ENCODE measurements around the gene GRIA4. TPM values are rescaled to one million over a fixed set of nuclear protein-coding genes. Genes with fewer than 3 reads are reported as not detected.

GRIA4 gene
- total and polyA plus RNA-seq, 12 donors = not detected

DNA sequence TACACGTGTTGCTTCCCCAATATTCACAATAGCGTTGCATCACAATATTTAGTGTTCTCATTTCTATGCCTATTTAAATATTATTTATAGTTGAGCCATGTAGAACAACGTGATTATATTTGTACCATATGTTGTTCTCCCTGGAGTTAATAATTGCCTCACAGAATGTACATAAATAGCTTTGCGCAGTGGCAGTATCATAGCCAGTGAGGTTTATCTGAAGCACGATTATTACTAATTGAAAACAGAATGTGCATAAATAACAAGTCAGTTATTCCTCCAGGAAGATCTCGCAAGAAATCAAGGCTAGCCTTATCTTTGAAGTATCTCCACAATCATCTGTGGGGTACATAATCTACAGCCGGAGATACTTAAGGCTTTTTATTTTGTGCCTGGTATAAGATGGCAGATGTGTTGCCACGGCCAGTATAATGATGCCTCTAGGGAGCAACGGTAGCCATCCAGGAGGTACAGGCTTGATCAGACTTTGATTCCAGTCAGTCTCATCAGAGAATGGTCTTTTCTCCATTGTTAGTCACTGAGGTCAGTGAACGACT is 214.7 kb downstream of the GRIA4 start:
- H3K4me1 ChIP-seq = no peaks in the 10 kb centered on the region
- ATAC-seq (no peak), DNase-seq (no peak)
- no peaks in the 10 kb centered on the region for H3K9me3 ChIP-seq
- 85 to 90% methylated on average over 10 of the region's 10 CpGs for WGBS, 2 donors
- intact Hi-C loops (cut with DNase I) = no loop called here
- H3K4me3 ChIP-seq = no peak overlapping the region
- no peaks in the 10 kb centered on the region for H3K27me3 ChIP-seq
- H3K36me3 ChIP-seq = no peaks in the 10 kb centered on the region
- TF ChIP-seq, protein P1, sequence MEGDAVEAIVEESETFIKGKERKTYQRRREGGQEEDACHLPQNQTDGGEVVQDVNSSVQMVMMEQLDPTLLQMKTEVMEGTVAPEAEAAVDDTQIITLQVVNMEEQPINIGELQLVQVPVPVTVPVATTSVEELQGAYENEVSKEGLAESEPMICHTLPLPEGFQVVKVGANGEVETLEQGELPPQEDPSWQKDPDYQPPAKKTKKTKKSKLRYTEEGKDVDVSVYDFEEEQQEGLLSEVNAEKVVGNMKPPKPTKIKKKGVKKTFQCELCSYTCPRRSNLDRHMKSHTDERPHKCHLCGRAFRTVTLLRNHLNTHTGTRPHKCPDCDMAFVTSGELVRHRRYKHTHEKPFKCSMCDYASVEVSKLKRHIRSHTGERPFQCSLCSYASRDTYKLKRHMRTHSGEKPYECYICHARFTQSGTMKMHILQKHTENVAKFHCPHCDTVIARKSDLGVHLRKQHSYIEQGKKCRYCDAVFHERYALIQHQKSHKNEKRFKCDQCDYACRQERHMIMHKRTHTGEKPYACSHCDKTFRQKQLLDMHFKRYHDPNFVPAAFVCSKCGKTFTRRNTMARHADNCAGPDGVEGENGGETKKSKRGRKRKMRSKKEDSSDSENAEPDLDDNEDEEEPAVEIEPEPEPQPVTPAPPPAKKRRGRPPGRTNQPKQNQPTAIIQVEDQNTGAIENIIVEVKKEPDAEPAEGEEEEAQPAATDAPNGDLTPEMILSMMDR (IDR thresholded peaks at IDR 0.05) = no peak
- H3K27ac ChIP-seq = no peak overlapping the region

DNA sequence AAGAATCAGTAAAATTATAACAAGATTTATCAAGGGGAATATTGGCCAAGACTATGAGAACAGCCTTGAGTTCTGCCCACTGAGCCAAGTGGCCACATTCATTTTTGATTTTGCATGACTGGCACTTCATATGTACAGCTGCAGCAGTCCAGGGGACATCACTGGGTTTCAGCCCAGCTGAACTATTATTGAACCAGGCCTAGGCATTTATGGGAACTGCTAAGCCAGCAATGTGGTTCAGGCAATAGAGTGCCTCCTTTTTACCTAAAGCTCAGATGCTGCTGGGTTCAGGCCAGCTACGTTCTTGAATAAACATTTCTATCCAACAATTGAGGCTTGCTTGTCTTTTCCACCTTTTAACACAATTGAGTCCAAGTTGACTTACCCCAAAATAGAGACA is 215.3 kb downstream of the GRIA4 start:
- H3K36me3 ChIP-seq = no peaks in the 10 kb centered on the region
- TF ChIP-seq, protein P1 (IDR thresholded peaks at IDR 0.05) = no peak
- intact Hi-C loops (cut with DNase I) = no loop called here
- H3K27ac ChIP-seq = no peak overlapping the region
- H3K4me3 ChIP-seq = no peak overlapping the region
- WGBS, 2 donors = 75 to 88% methylated on average over 1 of the region's 1 CpG
- no peaks in the 10 kb centered on the region for H3K9me3 ChIP-seq
- H3K27me3 ChIP-seq = no peaks in the 10 kb centered on the region
- no peaks in the 10 kb centered on the region for H3K4me1 ChIP-seq
- no peak for DNase-seq
- no peak for ATAC-seq

DNA sequence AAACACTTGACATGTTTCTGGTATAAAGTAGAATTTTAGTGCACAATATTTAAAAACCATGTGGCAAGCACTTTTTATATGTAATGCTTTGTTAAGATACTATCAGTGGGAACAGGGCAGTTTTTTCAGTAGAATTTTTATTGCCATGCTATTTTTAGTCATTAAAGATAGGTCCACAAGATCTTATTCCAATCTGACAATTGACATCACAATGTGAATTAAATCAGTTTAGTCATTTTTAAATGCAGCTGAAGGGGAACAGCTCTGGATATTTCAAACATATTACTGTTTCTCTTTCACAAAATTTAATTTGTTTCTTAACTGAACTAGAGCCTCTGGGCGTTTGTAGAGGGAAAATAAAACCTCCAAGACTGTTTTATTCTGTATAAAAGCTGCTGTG is 218.0 kb downstream of the GRIA4 start:
- no peak for DNase-seq
- no peak for ATAC-seq
- Histone ChIP-seq H3K9me3 (no peaks in the 10 kb centered on the region), H3K27me3 (no peaks in the 10 kb centered on the region), H3K4me3 (no peak overlapping the region), H3K27ac (no peak overlapping the region), H3K4me1 (no peaks in the 10 kb centered on the region), H3K36me3 (no peaks in the 10 kb centered on the region)
- 16 to 42% methylated on average over 1 of the region's 1 CpG for WGBS, 2 donors
- TF ChIP-seq, protein P1 (IDR thresholded peaks at IDR 0.05) = no peak
- intact Hi-C loops (cut with DNase I) = no loop called here

DNA sequence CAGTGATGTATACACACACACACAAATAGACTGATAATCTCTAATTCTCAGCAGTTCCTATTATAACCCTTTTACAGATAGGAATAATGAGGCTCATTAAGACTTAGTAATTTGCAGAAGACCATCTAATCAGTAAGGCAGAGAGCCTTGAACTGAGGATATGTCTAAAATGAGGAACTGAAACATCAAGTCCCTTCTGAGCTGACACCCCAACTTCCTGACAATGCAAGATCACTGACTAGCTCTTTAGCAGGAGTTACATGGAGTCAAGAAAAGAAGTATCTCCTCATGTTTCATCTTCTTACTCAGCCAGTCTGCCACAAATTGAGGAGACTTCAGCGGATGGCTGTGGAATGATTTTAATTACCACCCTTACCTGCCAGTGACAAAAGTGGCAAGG is 219.2 kb downstream of the GRIA4 start:
- ATAC-seq (no peak), DNase-seq (no peak)
- Histone ChIP-seq H3K9me3 (no peaks in the 10 kb centered on the region), H3K36me3 (no peaks in the 10 kb centered on the region), H3K27ac (no peak overlapping the region), H3K4me3 (no peak overlapping the region), H3K27me3 (no peaks in the 10 kb centered on the region), H3K4me1 (no peaks in the 10 kb centered on the region)
- intact Hi-C loops (cut with DNase I) = no loop called here
- 85 to 91% methylated on average over 1 of the region's 1 CpG for WGBS, 2 donors
- TF ChIP-seq, protein P1 (IDR thresholded peaks at IDR 0.05) = no peak
